Myocyte (in vitro differentiated cells): ENCODE results near the gene TGFBR3. TPM values are rescaled to one million over a fixed set of nuclear protein-coding genes. Genes with fewer than 3 reads are reported as not detected.
A peak's percentile ranks its signal among the peaks of the same experiment; 100 is the strongest.

Experiments used
- DNase-seq: peaks from one replicate; pipeline ENCODE4 v3.0.0-alpha.2; 2012; ENCODE audit warnings: low read depth
- total RNA-seq: library from RNA; depleted of rRNA; stranded (reverse); fragments of >200 nt; gene quantifications from 2 replicates; pipeline ENCODE4 v1.2.3, GENCODE V29; 2014

Gene TGFBR3
- total RNA-seq, 1 donor from 2014 or later, result 2.5 TPM

DNA sequence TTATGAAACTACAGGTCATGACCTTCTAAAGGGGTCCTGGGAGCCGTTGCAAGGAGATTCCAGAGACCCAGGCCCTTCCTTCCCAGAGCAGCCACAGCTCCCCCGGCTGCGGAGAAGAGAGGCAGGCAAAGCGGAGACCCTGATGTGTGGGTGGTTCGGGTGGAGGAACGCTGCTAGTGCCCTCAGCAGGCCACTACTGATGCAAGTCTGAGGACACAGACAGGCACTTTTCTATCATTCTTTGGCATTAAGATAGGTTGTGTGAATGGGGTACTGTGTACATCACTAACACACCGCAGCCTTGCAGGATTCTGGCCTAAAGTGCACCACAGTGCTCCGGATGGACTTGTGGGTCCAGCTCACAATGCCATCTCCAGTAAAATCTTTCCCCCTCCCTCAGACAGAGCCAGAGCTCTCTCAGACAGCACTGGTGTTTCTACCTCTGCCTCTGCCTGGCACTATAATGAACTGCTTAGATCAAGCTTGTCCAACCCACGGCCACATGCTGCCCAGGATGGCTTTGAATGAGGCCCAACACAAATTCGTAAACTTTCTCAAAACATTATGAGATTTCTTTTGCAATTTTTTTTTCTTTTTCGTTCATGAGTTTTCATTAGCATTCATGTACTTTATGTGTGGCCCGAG lies 121.4 kb downstream of the TGFBR3 start:
- no peak for DNase-seq

DNA sequence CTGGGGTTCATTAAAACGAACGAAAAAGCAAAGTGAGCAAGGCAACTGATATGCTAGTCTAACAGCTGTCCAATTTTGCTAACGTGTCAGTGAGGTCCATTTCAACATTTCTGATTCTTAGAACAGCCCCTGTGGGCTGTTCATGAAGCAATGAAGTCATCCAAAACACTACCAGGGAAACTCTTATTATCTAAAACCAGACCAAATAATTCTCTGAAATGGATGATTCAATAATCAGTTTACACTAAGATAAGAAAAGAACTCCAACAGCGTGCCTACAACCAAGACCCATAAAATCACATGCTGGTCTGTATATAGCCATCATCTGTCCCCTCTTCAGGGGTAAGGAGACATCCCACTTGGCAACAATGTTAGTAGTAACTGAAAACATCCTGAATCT lies 122.7 kb downstream of the TGFBR3 start:
- no peak for DNase-seq

DNA sequence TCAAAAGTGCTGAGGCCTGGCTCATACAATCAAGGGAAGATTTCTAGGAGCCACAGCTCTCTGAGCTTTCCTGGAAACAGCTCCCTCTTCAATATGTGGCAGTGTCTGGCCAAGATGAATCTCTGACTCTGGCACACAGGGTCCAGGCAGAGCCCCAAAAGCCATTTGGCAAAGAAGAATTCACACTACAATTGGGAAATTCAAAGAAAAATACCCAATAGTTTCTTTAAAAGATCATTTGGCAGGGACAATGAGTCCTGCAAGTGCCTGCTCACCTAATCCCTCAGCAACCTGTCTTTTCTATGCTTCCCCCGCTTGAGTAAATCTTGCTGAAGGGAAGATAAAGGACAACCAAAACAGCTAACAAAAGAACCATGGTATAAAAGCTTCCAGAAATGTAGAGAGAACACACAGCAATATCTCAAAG lies 124.6 kb downstream of the TGFBR3 start:
- DNase-seq, result no peak

DNA sequence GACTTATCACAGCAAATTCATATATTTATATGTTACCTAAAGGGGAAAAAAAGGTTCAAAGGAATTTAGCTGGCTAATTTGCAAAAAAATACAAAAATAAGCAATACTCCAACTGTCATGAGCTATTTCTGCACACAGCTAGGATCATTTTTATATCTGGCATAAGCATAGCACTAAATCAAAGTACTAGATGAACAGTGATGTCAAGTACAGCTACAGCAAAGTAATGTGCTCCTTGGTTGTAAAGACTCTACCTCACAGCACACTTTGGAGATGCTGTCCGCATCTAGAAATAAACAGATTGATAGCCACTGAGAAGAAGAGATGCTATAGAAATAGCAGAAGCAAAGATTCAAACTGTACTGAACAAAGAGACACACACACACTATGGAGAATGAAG lies 125.4 kb downstream of the TGFBR3 start:
- no peak for DNase-seq

DNA sequence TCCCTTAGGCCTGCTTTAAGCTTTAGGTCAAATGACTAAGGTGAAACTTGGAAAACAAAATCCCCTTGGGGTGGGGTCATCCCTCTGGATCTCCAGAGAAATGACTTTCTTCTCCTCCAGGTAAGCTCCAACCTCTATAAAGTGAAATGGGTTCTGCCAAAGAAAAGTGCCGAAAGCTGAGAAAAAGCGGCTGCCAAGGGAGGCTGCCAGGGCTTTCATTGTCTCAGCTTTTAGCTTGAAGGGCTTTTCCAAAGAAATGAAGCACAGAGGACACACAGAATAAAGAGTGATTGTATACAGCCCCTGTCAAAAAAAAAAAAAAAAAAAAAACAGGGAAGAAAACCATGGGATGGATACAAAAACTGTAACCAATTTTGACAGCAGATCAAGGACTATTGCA lies 126.9 kb downstream of the TGFBR3 start:
- DNase-seq, result no peak

DNA sequence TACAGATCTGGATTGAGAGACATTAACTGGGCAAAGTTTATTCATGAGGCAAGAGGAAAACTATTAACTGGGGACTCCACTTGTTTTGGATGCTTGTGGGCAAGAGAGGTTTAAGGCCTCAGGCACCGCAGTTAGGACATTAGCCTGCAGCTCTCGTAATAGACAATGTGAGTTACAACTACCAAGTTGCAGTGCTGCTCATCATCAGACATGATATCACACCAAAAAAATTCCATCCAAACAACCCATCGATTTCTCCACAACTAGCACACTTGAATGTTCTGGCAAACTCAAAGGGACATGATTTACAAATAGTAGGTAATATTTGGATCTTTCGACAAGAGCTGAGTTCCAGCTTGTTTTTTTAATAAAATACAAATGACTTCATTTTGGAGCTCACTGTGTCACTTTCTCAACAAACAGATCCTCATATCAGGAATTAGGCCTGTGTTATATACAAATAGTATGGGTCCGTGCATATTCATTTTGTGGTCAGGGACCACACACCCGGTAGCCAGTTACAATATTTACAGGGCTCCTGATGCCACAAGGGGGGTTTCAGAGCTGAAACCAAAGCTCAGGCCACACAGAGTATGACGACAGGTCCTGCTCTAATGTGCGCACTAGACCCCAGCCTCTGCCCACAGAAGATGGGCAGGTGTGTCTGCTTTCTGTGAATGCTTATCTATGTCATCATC lies 128.0 kb downstream of the TGFBR3 start:
- DNase-seq, result no peak

DNA sequence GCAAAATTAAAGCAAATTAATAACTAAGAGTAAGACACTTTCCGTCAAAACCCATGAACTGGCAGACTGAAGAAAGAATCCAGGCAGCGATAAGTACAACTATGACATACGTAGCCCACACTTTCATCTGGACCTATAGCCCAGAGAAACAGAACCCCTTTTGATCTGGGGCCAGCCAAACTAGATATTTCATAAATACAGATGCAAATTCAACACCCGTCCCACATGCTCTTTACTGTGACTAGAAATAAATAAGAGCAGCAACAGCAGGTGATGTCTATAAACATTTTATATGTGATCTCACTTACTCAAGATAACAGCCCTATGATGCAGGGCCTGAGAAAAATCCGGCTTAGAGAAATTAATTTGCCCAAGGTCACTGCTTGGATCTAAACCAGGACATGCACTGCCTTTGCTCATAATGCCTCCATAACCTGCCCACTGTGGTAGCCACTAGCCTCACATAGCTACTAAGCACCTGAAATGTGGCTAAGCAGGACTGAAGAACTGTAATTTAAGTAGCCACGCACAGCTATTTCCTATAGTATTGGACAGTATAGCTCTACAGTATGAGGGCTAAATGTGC lies 130.2 kb downstream of the TGFBR3 start:
- DNase-seq, result no peak

DNA sequence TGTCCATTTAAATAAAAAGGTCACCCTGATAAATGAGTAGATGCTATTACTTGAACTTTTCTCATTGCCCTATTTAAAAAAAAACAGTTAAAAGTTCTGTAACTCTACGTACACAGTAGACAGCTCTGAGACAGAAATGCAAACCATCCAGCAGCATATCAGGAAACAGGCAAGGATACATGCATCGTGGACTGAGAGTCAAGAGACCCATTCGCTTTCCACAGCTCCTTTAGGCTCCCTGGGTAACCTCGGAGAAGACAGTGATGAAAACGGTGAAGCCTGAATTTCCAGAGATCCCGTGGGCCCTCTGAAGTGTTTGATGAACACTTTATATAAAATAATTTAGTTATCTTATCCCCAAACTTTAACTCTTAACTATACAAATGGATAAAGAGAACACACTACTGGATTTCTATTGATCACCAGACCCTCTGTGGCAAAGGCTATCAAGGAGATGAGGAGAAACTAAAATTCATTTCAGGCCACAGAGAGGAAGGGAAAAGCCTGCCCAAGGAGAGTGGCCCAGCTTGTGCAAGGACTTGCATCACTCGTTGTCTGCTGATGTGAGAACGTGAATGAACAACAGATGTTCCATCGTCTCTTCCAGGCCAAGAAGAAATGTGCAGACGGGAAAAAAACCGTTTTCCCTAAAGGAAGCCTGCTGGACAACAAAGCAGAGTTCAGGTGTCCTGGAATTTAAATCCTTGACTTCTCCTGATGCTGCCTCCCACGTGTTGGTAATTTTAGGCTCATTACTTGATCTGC lies 131.0 kb downstream of the TGFBR3 start:
- DNase-seq, result no peak

DNA sequence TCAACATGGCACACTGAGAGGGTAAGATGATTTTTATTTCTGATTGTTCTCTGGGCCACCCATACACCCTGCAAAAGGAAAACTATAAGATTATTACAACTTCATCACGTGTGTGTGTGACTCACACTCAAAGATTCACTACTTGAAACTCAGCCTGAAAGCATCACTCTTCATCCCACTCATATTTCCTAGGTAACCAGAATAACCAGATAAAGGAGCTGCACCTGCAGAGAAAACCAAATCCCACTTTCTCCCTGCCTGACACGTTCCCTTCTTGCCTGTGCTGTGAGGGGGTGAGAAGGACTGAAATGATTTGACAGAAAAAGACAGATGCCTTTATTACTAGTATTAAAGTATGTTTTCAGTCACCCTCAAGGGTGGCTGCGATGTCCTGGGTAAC lies 131.6 kb downstream of the TGFBR3 start:
- DNase-seq, result no peak

DNA sequence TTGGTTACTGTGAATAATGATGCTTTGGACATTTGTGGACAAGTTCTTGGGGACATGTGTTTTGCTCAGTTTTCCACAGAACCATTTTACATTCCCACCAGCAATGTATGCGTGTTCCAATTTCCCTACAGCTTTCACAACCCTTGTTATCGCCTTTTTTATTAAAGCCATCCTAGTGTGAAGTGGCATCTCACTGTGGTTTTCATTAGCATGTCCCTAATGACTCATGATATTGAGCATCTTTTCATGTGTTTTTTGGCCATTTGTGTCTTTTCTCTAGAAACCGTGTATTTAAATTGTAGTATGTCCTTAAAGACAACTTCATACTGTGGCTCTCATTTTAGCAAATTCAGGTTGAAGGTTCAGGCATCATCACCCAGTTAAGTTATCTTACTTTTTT lies 132.1 kb downstream of the TGFBR3 start:
- DNase-seq, result no peak

DNA sequence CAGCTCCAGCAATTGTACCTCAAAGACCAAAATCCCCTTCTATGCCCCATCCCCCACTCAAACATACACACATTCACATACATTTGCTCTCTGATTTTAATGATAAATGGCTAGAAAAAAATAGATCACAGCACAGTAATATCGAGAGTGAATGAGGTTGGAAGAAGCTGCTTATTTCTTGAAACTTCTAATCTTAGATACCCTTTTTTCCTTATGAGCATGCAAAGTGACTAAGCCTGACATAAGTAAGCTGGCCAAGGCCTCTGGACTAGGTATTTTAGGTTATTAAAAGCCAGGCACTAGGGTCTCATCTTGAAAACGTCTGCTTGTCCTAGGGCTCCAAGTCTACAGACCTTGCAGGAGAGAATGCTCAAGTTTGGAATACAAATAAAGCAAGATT lies 133.6 kb downstream of the TGFBR3 start:
- DNase-seq, result no peak

DNA sequence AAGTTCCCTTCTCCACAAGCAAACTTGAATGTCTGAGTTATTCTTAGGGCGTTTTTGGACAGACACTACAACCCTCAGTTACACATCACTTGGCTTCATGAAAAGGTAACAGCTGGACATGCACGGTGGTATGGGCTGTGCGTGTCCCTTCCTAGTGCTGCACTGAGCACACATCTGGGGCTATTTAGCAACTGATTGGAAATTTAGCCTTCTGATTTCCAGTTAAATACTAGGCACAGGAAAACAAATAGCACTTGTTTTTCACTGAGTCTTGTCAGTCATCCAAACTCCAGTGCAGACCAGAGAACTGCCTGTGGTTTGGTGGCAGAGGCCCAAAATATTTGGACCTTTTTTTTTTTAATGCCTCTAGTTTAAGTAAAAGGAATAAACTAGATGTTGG lies 134.7 kb downstream of the TGFBR3 start:
- DNase-seq, result peak; percentile 78

DNA sequence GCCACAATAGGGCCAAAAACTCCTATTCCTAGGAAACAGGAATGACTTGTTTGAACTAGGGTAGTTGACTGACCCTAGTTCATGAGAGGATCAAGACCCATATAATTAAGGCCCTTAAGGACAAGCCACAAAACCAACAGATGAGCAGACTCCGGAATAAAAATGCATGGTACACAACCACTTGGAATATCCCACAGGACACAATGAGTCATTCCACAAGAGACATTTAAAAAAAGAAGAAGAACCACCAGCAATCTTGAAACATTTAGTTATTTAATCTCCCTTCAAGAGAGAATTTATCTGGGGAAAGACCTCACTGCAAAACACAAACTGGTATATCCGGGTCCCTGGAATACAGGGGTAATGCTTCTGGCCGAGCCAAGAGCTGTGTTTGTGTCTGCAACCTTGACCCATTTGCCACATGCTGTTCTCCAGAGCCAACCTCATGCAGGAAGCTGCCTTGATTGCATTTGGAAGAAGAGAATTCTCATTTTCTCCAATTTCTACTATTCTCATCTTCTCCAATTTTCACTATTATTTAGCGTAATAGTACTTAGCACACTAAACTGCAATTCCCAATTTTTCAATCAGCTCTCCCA lies 135.5 kb downstream of the TGFBR3 start:
- DNase-seq, result peak; percentile 64

DNA sequence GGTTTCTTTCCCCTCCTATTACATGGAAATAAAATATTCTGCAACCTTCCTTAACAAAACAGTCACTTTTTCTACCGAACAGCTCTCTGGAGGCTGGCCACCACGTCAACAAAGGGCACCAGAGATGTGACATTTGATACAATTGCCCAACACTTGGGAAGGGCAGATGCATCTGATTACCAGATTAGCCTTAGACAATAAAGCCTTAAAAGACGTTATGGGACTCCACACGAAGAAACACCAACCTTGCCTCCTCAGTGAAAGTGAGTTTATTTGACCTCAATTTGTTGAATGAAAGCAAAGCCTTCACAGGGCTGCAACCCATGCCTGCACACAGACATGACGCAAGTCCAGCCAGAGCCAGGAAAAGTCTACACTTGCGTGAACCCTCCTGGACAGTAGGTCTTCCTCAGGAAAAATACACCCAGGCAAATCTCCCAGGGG lies 136.1 kb downstream of the TGFBR3 start:
- DNase-seq, result no peak

DNA sequence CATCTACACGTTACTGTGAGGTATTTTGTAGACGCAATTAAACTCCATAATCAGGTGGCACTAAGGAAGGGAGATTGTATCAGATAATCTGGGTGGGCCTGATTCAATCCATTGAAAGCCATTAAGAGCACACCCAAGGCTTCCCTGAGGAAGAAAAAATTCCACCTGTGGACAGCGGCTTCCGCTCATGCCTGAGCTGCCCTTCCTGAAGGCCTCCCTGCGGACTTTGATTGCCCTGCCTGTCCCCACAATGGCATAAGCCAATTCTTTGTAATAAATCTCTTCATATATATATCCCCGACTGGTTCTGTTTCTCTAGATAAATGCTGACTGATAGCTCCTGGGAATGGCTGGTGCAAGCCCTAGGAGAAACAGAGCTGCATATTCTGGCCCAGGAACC lies 138.3 kb downstream of the TGFBR3 start:
- DNase-seq, result no peak

DNA sequence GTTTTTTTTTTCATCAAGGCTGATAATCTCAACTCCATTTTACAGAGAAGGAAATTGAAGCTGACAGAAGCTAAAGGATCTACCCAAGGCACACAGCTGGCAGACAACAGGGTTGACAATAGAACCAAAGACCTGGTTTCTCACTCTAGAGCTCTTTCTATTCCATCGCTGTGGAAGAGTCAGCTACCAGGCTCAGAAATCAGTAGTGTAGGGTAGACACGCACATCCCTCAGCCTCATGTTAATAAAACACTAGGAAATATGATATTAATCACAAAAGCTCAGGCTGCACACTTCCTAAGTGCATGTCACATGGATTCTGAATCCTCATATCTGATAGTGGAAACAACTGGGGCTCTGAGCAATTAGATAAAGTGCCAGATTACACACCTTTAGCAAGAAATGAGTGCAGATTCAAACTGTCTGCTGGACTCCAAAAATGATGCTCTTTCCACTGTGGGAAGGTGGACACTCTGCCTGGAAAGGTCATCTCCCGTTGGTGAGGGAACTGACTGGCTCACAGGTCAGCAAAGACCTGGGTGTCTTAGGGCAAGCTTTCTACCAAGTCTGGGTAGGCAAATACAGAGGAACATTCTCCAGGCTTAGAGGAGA lies 139.1 kb downstream of the TGFBR3 start:
- DNase-seq, result no peak

DNA sequence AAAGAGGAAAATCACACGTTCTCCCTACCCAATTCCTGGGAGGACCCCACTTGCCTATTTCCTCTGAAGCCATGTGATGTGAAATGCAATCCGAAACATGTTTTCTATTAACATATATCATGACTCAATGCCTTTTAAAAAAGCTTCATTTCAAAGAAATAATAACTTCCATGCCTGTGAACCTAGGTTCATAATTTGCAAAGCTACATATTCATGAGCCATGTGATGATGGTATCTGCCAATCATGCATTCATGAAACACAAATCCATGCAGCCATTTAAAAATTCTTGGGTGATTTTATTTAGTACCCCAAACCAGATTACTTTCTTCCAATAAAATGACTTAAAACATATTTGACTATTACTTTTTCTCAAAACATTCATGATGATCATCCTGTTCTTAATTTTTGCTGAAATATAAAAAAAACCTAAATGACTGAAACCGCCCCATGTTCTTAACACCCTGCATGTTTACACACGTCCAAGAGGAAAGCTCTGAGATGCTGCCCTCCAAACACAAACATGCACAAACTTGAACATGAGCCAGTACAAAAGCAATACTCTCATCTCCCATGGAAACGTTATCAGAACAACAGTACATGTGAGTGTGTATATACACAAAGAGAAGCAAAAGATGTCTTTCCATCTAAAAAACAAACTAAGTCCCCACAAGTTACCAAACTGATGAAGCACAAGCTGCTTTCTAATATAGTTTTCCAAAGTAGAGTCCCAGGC lies 140.1 kb downstream of the TGFBR3 start:
- no peak for DNase-seq

DNA sequence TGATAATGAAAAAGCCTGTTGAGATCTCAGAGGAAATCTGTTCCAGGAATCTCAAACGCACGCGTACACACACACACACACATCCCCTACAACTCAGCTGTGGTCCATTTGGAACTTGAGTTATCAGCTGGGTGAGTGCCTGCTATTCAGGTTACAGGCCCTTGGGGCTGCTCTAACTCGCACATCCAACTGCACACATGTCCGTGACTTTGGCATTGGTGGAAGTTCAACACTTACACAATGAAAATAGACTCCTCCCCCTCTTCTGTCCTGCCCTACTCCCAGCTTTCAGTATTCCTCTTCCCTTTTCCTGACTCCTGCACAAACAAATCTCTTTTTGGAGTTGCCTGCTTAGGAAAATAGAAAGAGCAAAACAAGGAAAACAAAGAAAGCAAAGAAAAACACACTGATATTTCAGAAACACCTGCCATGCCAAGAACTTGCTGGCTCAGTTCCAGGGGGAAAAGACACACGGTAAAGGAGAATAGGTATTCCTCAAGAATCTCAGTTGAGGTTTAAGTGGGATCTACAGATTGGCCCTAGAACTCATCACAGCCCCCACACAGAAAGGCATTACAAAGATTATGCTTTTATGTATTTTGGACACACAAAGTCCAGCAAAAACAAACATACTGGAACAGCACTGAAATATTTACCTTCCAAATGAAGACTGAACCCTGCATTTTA lies 140.9 kb downstream of the TGFBR3 start:
- DNase-seq, result no peak

DNA sequence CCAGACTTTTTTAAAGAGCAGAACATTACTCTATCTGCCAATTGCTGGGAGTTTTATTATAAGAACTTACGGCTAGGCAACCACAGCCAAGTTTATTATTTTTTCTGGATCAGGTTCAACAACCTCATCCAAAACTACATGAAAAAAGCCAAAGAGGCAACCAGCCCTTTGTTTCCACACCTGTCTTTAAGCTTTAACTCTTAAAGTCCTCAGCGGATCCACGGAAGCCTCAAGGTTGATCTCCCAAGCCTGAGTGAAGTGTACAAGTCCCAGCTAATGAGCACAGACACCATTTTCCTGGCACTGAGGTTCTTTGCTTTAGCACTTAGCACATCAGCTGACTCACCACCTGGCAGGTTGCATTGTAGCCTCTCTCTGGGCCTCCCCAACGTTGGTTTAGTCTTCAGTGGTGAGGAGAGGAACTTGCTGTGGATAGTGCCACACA lies 143.1 kb downstream of the TGFBR3 start:
- DNase-seq, result peak; percentile 40

DNA sequence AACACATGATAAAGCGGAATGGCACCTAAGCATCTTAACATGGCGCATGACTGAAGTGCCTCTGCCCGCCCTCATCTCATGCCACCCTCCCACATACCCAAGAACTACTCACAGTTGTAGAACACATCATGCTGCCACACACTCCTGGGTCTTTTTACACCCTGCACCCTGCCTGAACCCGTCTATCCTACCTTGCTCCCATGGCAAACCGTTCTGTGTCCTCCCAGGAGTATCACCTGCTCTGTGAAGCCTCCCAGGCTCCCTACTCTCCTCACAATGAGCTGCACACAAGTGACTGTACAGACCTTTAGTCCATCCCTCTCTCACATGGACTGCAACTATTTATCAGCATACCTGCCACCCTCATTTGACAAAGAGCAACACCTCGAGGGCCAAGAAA lies 144.0 kb downstream of the TGFBR3 start:
- no peak for DNase-seq
